ENCODE results near the gene REL. TPM values are rescaled to one million over a fixed set of nuclear protein-coding genes. Genes with fewer than 3 reads are reported as not detected.

REL gene
- total and polyA plus RNA-seq, 2 of the 4 experiments (the other 2 are of a cell fraction): 1.3 to 4.3 TPM

DNA sequence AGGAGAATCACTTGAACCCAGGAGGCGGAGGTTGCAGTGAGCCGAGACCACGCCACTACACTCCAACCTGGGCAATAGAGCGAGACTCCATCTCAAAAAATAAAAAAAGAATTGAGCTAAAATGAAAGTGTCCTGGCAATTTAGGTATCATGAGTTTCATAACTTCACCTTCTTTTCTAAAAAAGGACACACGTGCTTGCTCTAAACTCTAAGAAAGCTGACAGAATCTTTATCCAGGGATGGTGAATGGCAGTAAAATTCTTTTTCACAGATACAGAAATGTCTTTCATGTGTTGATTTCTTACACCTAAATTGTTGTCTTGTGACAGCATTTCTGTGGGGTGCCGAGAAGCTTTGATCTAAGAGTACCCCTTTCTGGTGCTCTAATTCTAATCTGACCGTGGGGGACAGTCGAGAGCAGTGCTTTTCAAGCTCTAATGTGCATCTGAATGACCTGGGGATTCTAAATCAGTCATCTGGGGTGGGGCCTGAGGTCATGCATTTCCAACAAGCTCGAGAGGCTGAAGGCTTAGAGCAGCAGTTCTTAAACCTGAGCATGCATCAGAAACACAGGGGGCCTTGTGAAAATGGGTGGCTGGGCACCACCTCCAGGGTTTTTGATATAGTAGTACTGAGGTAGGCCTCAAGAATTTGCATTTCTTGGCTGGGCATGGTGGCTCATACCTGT lies 42.1 kb upstream of the REL start:
- no peak for DNase-seq
- H3K4ac ChIP-seq (ENCODE audit: low read depth, low read length): no peak overlapping the region
- no peak for TF ChIP-seq SMC3 (IDR thresholded peaks at IDR 0.05; ENCODE audit: low read depth, low read length)
- TF ChIP-seq POLR2A (IDR thresholded peaks at IDR 0.05; ENCODE audit: low read depth, low read length): no peak
- TF ChIP-seq, protein P1, sequence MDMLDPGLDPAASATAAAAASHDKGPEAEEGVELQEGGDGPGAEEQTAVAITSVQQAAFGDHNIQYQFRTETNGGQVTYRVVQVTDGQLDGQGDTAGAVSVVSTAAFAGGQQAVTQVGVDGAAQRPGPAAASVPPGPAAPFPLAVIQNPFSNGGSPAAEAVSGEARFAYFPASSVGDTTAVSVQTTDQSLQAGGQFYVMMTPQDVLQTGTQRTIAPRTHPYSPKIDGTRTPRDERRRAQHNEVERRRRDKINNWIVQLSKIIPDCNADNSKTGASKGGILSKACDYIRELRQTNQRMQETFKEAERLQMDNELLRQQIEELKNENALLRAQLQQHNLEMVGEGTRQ (IDR thresholded peaks at IDR 0.05; ENCODE audit: low read depth, low read length): no peak
- TF ChIP-seq FOS (IDR thresholded peaks at IDR 0.05; ENCODE audit: low read depth, low read length): no peak
- TF ChIP-seq CHD1 (IDR thresholded peaks at IDR 0.05; ENCODE audit: low read depth, low read length): no peak
- no peak for TF ChIP-seq RAD21 (IDR thresholded peaks at IDR 0.05; ENCODE audit: low read length)
- TF ChIP-seq RCOR1 (IDR thresholded peaks at IDR 0.05; ENCODE audit: insufficient replicate concordance, low read length): no peak
- no peak for TF ChIP-seq CEBPB (IDR thresholded peaks at IDR 0.05; ENCODE audit: low read depth, low read length)
- H2AFZ ChIP-seq (replicated peaks; ENCODE audit: low read length, poor library complexity): no peak overlapping the region
- H4K91ac ChIP-seq (ENCODE audit: insufficient read depth, low read depth, low read length): no peak overlapping the region
- no peaks in the 10 kb centered on the region for H4K20me1 ChIP-seq (ENCODE audit: insufficient read depth, low read length)
- H3K36me3 ChIP-seq (ENCODE audit: control insufficient read depth, insufficient read depth, low read length): no peaks in the 10 kb centered on the region
- no peak overlapping the region for H3K4me2 ChIP-seq (ENCODE audit: low read depth, low read length)
- dilution Hi-C loops (cut with HindIII; ENCODE audit: low sequenced_read_pairs, unreplicated experiment): no loop called here
- no peak overlapping the region for H2BK15ac ChIP-seq (ENCODE audit: low read depth, low read length)
- H2BK120ac ChIP-seq (ENCODE audit: low read depth, low read length): no peak overlapping the region
- H3K56ac ChIP-seq (ENCODE audit: extremely low read depth, insufficient read depth, low read length): no peak overlapping the region
- WGBS, 2 experiments (ENCODE audit: extremely low coverage in 2 of 2, insufficient read length in 1 of 2): 27% methylated on average over 2 of the region's 9 CpGs; no CpG with 5 or more reads in 1 of the 2 experiments
- no peak overlapping the region for H2AK9ac ChIP-seq (replicated peaks; ENCODE audit: low read depth, low read length, poor library complexity)
- no peak overlapping the region for H2BK5ac ChIP-seq (ENCODE audit: low read depth, low read length, poor library complexity, severe bottlenecking)
- ChIA-PET POLR2A (ENCODE audit: unreplicated experiment) (no interaction called here), CTCF (interaction anchor here (1.6 kb wide), 1 partner anchor 9 kb away, joined by 3 read pairs; no protein-coding TSS in a partner anchor)
- no peaks in the 10 kb centered on the region for H3K4me1 ChIP-seq (ENCODE audit: control insufficient read depth, insufficient read depth, low read length)
- no peak for ATAC-seq (ENCODE audit: low read depth)
- H3K27me3 ChIP-seq (ENCODE audit: control insufficient read depth, insufficient read depth, low read length): peaks cover 19% of the 10 kb centered on the region
- intact Hi-C loops (cut with micrococcal nuclease): no loop called here
- H3K18ac ChIP-seq (ENCODE audit: low read depth, low read length): no peak overlapping the region
- no peak overlapping the region for H3K4me3 ChIP-seq (ENCODE audit: insufficient read depth, low read depth, low read length)
- H3K23ac ChIP-seq (ENCODE audit: low read depth, low read length): no peak overlapping the region
- no peaks in the 10 kb centered on the region for H3K79me1 ChIP-seq (ENCODE audit: low read depth in 1 of 2, low read length in 2 of 2)
- no peak overlapping the region for H2BK20ac ChIP-seq (ENCODE audit: low read depth, low read length)
- in situ Hi-C loops (cut with MboI; ENCODE audit: low sequenced_read_pairs): no loop called here
- H4K8ac ChIP-seq (ENCODE audit: low read depth in 2 of 2, low read length in 2 of 2): no peak overlapping the region
- no peak overlapping the region for H3K27ac ChIP-seq (ENCODE audit: insufficient read depth, low read length)
- no peak overlapping the region for H3K9ac ChIP-seq (ENCODE audit: low read depth, low read length)
- H3K9me1 ChIP-seq (ENCODE audit: insufficient read depth, low read length): no peaks in the 10 kb centered on the region
- no peak overlapping the region for H4K5ac ChIP-seq (ENCODE audit: low read depth, low read length)
- no peak overlapping the region for H2AK5ac ChIP-seq (ENCODE audit: low read depth, low read length)
- H3K14ac ChIP-seq (replicated peaks; ENCODE audit: low read depth, low read length): no peak overlapping the region
- no TSS peak for BruUV-seq (replicated peaks)
- H3K9me3 ChIP-seq (ENCODE audit: control insufficient read depth, insufficient read depth, low read length): no peaks in the 10 kb centered on the region

Data from IMR-90 (cell line).